H1 (cell line): ENCODE measurements around the gene DCK. TPM values are rescaled to one million over a fixed set of nuclear protein-coding genes. Genes with fewer than 3 reads are reported as not detected.

ENCODE experiments used
- CTCF ChIA-PET: fragments of 300-600 bp; sonication (Branson Sonifier 250); formaldehyde crosslinking; loops from one replicate; lab custom pipeline; 2021; ENCODE audit not compliant: partially characterized antibody; lab: Charles Lee
- POLR2A ChIA-PET: fragments of 300-600 bp; sonication (Branson Sonifier 250); formaldehyde crosslinking; loops from one replicate; lab custom pipeline; 2021; ENCODE audit warnings: inconsistent platforms; ENCODE audit not compliant: partially characterized antibody; lab: Charles Lee
- DNase-seq, 2 experiments: peaks; one replicate each; pipeline versions ENCODE4 v3.0.0 to v3.0.0-alpha.2; 2010 to 2022; ENCODE audit warnings: low spot score in 2 of 2, low read depth in 1 of 2, mixed read lengths in 1 of 2
- FAIRE-seq: peaks from 2 replicates; lab custom pipeline; 2011; peaks lifted over from hg19 to GRCh38; lab: Jason Lieb, UNC
- H2AFZ ChIP-seq: 2 replicates; pipeline ENCODE4 v1.8.1; 2012; ENCODE audit warnings: low read length, inconsistent platforms
- H2AK5ac ChIP-seq: 2 replicates; pipeline ENCODE4 v1.6.1; 2013; ENCODE audit warnings: low read depth, low read length
- H2BK120ac ChIP-seq: replicated peaks from 2 replicates; pipeline ENCODE3; 2013; ENCODE audit warnings: low read depth, low read length, inconsistent platforms
- H2BK12ac ChIP-seq: 2 replicates; pipeline ENCODE4 v1.6.1; 2013; ENCODE audit warnings: low read depth, low read length
- H2BK15ac ChIP-seq: 2 replicates; pipeline ENCODE4 v1.6.1; 2013; ENCODE audit warnings: low read length
- H2BK20ac ChIP-seq: 2 replicates; pipeline ENCODE4 v1.6.1; 2013; ENCODE audit warnings: low read length
- H2BK5ac ChIP-seq: 2 replicates; pipeline ENCODE4 v1.6.1; 2013; ENCODE audit warnings: low read depth, low read length
- H3K14ac ChIP-seq: 2 replicates; pipeline ENCODE4 v1.6.1; 2013; ENCODE audit warnings: inconsistent platforms; ENCODE audit not compliant: insufficient read length
- H3K18ac ChIP-seq: 2 replicates; pipeline ENCODE4 v1.6.1; 2013; ENCODE audit warnings: low read length; ENCODE audit errors: extremely low read depth
- H3K23ac ChIP-seq: 2 replicates; pipeline ENCODE4 v1.6.1; 2013; ENCODE audit warnings: inconsistent platforms; ENCODE audit not compliant: insufficient read length
- H3K23me2 ChIP-seq: 2 replicates; pipeline ENCODE4 v1.6.1; 2013; ENCODE audit warnings: low read depth, low read length
- H3K27ac ChIP-seq: 2 replicates; pipeline ENCODE4 v1.6.1; 2011; ENCODE audit warnings: low read depth, low read length, inconsistent platforms
- H3K27me3 ChIP-seq, 4 experiments: replicated peaks in 1 of 4; 1 replicate in 1 of 4; 2 replicates in 3 of 4; pipeline versions ENCODE4 v1.6.1 to v1.8.1; 2011 to 2013; ENCODE audit warnings: low read length in 3 of 4, mild to moderate bottlenecking in 3 of 4, inconsistent platforms in 2 of 4, mixed read lengths in 2 of 4, moderate library complexity in 1 of 4; ENCODE audit not compliant: control insufficient read depth in 3 of 4, insufficient read depth in 3 of 4; ENCODE audit errors: extremely low read depth in 1 of 4
- H3K36me3 ChIP-seq, 4 experiments: 2 replicates each; pipeline versions ENCODE4 v1.6.1 to v1.8.1; 2011 to 2013; ENCODE audit warnings: mild to moderate bottlenecking in 4 of 4, low read length in 3 of 4, moderate library complexity in 2 of 4, control low read depth in 1 of 4, inconsistent platforms in 1 of 4; ENCODE audit not compliant: insufficient read depth in 4 of 4, control insufficient read depth in 2 of 4
- H3K4ac ChIP-seq: replicated peaks from 2 replicates; pipeline ENCODE3; 2013; ENCODE audit warnings: low read length, low read depth, mixed read lengths, inconsistent platforms; ENCODE audit not compliant: insufficient read length
- H3K4me1 ChIP-seq, 4 experiments: replicated peaks in 1 of 4; 1 replicate in 1 of 4; 2 replicates in 3 of 4; pipeline versions ENCODE4 v1.6.1 to v1.8.1; 2011 to 2013; ENCODE audit warnings: low read length in 3 of 4, inconsistent platforms in 2 of 4, mixed read lengths in 1 of 4; ENCODE audit not compliant: insufficient read depth in 4 of 4, control insufficient read depth in 3 of 4
- H3K4me2 ChIP-seq, 2 experiments: 2 replicates each; pipeline versions ENCODE4 v1.6.1 to v1.8.1; 2011 to 2013; ENCODE audit warnings: low read depth in 2 of 2, low read length in 2 of 2, control low read depth in 1 of 2, inconsistent platforms in 1 of 2, mild to moderate bottlenecking in 1 of 2; ENCODE audit not compliant: insufficient read depth in 1 of 2
- H3K4me3 ChIP-seq, 4 experiments: fragments of 200-600, 300-600 bp in 1 of 4; sonication (generic), shearing (Covaris generic), sonication (Bioruptor Twin) in 1 of 4; 2 replicates each; pipeline versions ENCODE4 v1.5.1 to v1.8.1; 2011 to 2016; ENCODE audit warnings: low read length in 4 of 4, low read depth in 3 of 4, control low read depth in 2 of 4, inconsistent platforms in 2 of 4, mild to moderate bottlenecking in 2 of 4, mixed read lengths in 1 of 4, moderate library complexity in 1 of 4; ENCODE audit not compliant: insufficient read depth in 2 of 4; ENCODE audit errors: extremely low read depth in 1 of 4
- H3K56ac ChIP-seq: replicated peaks from 2 replicates; pipeline ENCODE3; 2013; ENCODE audit warnings: low read depth, mild to moderate bottlenecking, mixed read lengths, low read length, inconsistent platforms; ENCODE audit not compliant: insufficient read length
- H3K79me1 ChIP-seq: 2 replicates; pipeline ENCODE4 v1.6.1; 2013; ENCODE audit warnings: low read depth, low read length, control low read depth
- H3K79me2 ChIP-seq, 2 experiments: 2 replicates each; pipeline versions ENCODE4 v1.6.1 to v1.8.1; 2012 to 2013; ENCODE audit warnings: low read length in 2 of 2, mild to moderate bottlenecking in 2 of 2, inconsistent platforms in 1 of 2; ENCODE audit not compliant: insufficient read depth in 2 of 2, control insufficient read depth in 1 of 2
- H3K9ac ChIP-seq, 4 experiments: replicated peaks in 1 of 4; 1 replicate in 1 of 4; 2 replicates in 3 of 4; pipeline versions ENCODE4 v1.6.1 to v1.8.1; 2011 to 2013; ENCODE audit warnings: low read depth in 3 of 4, low read length in 3 of 4, control low read depth in 2 of 4, mild to moderate bottlenecking in 2 of 4, moderate library complexity in 2 of 4, inconsistent platforms in 1 of 4; ENCODE audit errors: extremely low read depth in 1 of 4
- H3K9me3 ChIP-seq, 2 experiments: 2 replicates each; pipeline versions ENCODE4 v1.6.1 to v1.8.1; 2012 to 2013; ENCODE audit warnings: mild to moderate bottlenecking in 2 of 2, moderate library complexity in 2 of 2, control low read depth in 1 of 2, inconsistent platforms in 1 of 2, low read depth in 1 of 2, low read length in 1 of 2, mixed read lengths in 1 of 2; ENCODE audit not compliant: insufficient read depth in 2 of 2
- H4K20me1 ChIP-seq, 2 experiments: replicated peaks in 1 of 2; 2 replicates each; pipeline versions ENCODE3 to v1.8.1; 2011 to 2013; ENCODE audit warnings: inconsistent platforms in 2 of 2, low read length in 2 of 2, mild to moderate bottlenecking in 1 of 2; ENCODE audit not compliant: insufficient read depth in 2 of 2, control insufficient read depth in 1 of 2
- H4K5ac ChIP-seq: 2 replicates; pipeline ENCODE4 v1.6.1; 2013; ENCODE audit warnings: low read length, low read depth, mixed read lengths, inconsistent platforms; ENCODE audit not compliant: insufficient read length
- H4K8ac ChIP-seq: 2 replicates; pipeline ENCODE4 v1.8.0; 2013; ENCODE audit warnings: mild to moderate bottlenecking, moderate library complexity, low read length, inconsistent platforms; ENCODE audit not compliant: insufficient read depth; ENCODE audit errors: extremely low read depth
- H4K91ac ChIP-seq: replicated peaks from 2 replicates; pipeline ENCODE3; 2013; ENCODE audit warnings: low read length, mixed read lengths, inconsistent platforms; ENCODE audit not compliant: insufficient read length
- CTBP2 ChIP-seq: IDR thresholded peaks from 2 replicates; pipeline ENCODE4 v1.7.0; 2011; ENCODE audit warnings: borderline replicate concordance, mild to moderate bottlenecking, moderate library complexity, mixed read lengths, low read length; ENCODE audit not compliant: insufficient read depth, insufficient read length
- whole genome bisulfite sequencing, 2 experiments: shearing (Covaris generic) in 1 of 2; methylation state at CpG; one replicate each; pipeline versions ENCODE4 v1.1.6 to v1.1.7; 2013 to 2015; ENCODE audit warnings: low lambda C conversion rate in 2 of 2, mixed read lengths in 2 of 2, inconsistent platforms in 1 of 2, low coverage in 1 of 2, missing lambda C conversion rate in 1 of 2; ENCODE audit not compliant: insufficient replicate concordance in 2 of 2, insufficient coverage in 1 of 2, insufficient read length in 1 of 2; ENCODE audit errors: extremely low coverage in 1 of 2, missing lambda C conversion rate in 1 of 2; 5-methylcytosine and 5-hydroxymethylcytosine counted together
- polyA plus RNA-seq, 7 experiments: library from polyadenylated mRNA; depleted of rRNA in 3 of 7; stranded (reverse) in 5 of 7; unstranded in 2 of 7; fragments of >200 nt in 5 of 7; fragments of 200-250 nt in 2 of 7; gene quantifications; 1 replicate in 5 of 7; 2 replicates in 1 of 7; 4 replicates in 1 of 7; pipeline versions ENCODE4 v1.2.1 to v1.2.3, GENCODE V29; 2011 to 2013; ENCODE audit warnings: missing spikeins in 2 of 7, mixed read lengths in 2 of 7
- total RNA-seq: library from RNA; stranded (reverse); fragmentation: NEBNext Ultra II Directional; extraction: Animal tissue kit (Norgen Biotek cat#: 25700); gene quantifications from 2 replicates; pipeline ENCODE4 v1.2.1, GENCODE V29; 2021
- TF ChIP-seq, protein P1 (sequence below): IDR thresholded peaks from 2 replicates; pipeline ENCODE4 v1.6.1; 2012; ENCODE audit warnings: inconsistent platforms

DCK gene
- total and polyA plus RNA-seq, 2 of the 8 experiments (the other 6 are each of a cell fraction or from before 2014, with no cell fraction given) = 4.8 to 18.1 TPM

DNA sequence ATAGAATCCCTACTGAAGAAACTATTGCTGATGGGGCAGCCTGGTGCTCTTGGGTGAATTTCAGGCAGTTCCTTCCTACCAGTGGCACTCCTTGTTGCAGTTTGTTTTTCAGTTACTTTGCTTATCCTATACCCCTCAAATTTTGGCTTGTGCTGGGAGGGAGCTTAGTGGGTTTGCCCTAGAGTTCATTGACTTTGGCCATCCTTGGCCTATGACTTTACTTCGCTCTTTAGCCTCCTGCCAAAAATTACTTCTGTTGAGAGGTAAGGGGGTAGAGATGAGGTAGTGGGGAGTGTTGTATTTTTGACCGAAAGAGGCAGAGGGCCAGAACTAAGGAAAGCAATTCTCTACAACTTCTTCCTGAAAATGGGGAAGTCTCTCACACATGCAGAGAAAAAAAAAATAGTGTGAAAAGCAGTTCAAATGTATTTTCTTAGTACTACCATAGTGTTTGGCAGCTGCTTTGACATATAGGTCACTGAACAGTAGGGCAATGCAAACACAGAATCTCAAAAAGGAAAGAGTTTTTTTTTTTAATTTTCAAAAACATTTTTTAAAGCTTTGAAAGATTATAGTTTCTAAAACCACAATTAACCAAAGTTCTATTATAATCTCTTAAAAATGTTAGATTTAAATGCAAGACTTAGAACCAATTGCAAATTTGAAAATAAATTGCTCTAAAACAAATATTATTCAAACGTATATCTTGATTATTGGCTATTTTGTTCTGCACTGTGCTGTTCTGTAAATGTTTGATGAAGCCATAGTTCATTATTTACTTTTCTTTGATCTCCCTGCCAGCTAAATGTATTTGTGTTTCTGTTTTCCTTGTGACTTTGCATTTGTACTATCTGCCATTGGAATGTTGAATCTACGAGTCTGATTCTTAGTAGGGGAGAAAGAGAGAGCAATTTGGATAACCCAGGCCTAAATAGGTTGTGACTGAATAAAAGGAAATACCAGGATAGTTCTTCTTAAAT is 73.6 kb downstream of the DCK start:
- H4K5ac ChIP-seq = no peak overlapping the region
- H3K79me1 ChIP-seq = no peaks in the 10 kb centered on the region
- H3K4ac ChIP-seq = no peak overlapping the region
- no peak overlapping the region for H2AK5ac ChIP-seq
- TF ChIP-seq CTBP2 = no peak
- TF ChIP-seq, protein P1, sequence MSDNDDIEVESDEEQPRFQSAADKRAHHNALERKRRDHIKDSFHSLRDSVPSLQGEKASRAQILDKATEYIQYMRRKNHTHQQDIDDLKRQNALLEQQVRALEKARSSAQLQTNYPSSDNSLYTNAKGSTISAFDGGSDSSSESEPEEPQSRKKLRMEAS = no peak
- H2BK15ac ChIP-seq = no peak overlapping the region
- no peaks in the 10 kb centered on the region for H3K9me3 ChIP-seq
- no peak overlapping the region for H2BK12ac ChIP-seq
- no peak overlapping the region for H3K4me2 ChIP-seq
- no peak overlapping the region for H3K4me3 ChIP-seq
- 94% methylated on average over 4 of the region's 4 CpGs; no CpG with 5 or more reads in 1 of the 2 experiments for WGBS, 2 experiments
- H4K20me1 ChIP-seq = no peaks in the 10 kb centered on the region
- H3K27ac ChIP-seq = no peak overlapping the region
- H3K18ac ChIP-seq = no peak overlapping the region
- no peak overlapping the region for H2AFZ ChIP-seq
- no peaks in the 10 kb centered on the region for H3K79me2 ChIP-seq
- no peak overlapping the region for H3K23ac ChIP-seq
- H4K8ac ChIP-seq = no peak overlapping the region
- CTCF ChIA-PET = interaction anchor here (0.7 to 1.2 kb wide), 3 partner anchors 47 to 324 kb away, joined by 3 read pairs; no protein-coding TSS in a partner anchor
- H3K27me3 ChIP-seq = no peaks in the 10 kb centered on the region
- no peaks in the 10 kb centered on the region for H3K36me3 ChIP-seq
- no peak overlapping the region for H2BK20ac ChIP-seq
- no peak overlapping the region for H4K91ac ChIP-seq
- no peak overlapping the region for H2BK120ac ChIP-seq
- no peaks in the 10 kb centered on the region for H3K23me2 ChIP-seq
- H2BK5ac ChIP-seq = no peak overlapping the region
- H3K56ac ChIP-seq = no peak overlapping the region
- no peaks in the 10 kb centered on the region for H3K4me1 ChIP-seq
- H3K14ac ChIP-seq = no peak overlapping the region
- H3K9ac ChIP-seq = no peak overlapping the region
- POLR2A ChIA-PET = no interaction called here
- DNase-seq = no peak
- no peak for FAIRE-seq
